ENCODE measurements around the gene SPG21.

SPG21 gene

DNA sequence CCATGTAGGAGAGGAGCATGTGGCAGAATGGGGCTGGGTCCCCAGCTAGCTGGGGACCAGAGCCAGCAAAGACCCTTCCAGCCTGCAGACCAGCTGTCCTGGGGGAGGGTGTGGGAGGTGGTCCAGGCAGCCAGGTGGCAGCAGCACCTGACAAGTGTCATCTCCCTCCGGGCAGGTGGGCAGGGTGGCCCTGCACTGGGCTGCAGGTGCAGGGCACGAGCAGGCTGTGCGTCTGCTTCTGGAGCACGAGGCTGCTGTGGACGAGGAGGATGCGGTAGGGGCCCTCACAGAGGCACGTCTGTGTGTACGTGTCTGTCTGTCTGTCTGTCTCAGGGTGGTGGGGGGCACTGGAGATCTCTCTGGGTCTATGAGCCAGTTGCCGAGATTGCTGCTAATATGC lies 72.5 kb downstream of the SPG21 start:
- TF ChIP-seq TAF1 (IDR thresholded peaks at IDR 0.05; ENCODE audit: borderline replicate concordance, insufficient read depth, low read length) (no peak), POLR2AphosphoS5 (IDR thresholded peaks at IDR 0.05; ENCODE audit: low read depth, low read length) (no peak), FOXP2 (optimal IDR thresholded peaks at IDR 0.05; ENCODE audit: borderline replicate concordance, extremely low read depth, extremely low read length, insufficient read depth) (no peak), REST (IDR thresholded peaks at IDR 0.05; ENCODE audit: insufficient read depth in 1 of 2, low read depth in 2 of 2, low read length in 2 of 2) (no peak), SIN3A (IDR thresholded peaks at IDR 0.05; ENCODE audit: borderline replicate concordance, insufficient read depth, low read length) (no peak)

- no peak for TF ChIP-seq POLR2AphosphoS5 (IDR thresholded peaks at IDR 0.05; ENCODE audit: low read depth, low read length)
- TF ChIP-seq FOXP2 (optimal IDR thresholded peaks at IDR 0.05; ENCODE audit: borderline replicate concordance, extremely low read depth, extremely low read length, insufficient read depth), result no peak
- no peak for TF ChIP-seq TAF1 (IDR thresholded peaks at IDR 0.05; ENCODE audit: borderline replicate concordance, insufficient read depth, low read length)
- no peak for TF ChIP-seq REST (IDR thresholded peaks at IDR 0.05; ENCODE audit: insufficient read depth in 1 of 2, low read depth in 2 of 2, low read length in 2 of 2)
- no peak for TF ChIP-seq SIN3A (IDR thresholded peaks at IDR 0.05; ENCODE audit: borderline replicate concordance, insufficient read depth, low read length)
These were observed 73.3 kb downstream of the SPG21 start for GRCh38 chr15:64916365-64916764.

GRCh38 chr15:64915518-64916227 lies 74.0 kb downstream of the SPG21 start:
- TF ChIP-seq TAF1 (IDR thresholded peaks at IDR 0.05; ENCODE audit: borderline replicate concordance, insufficient read depth, low read length) (no peak), FOXP2 (optimal IDR thresholded peaks at IDR 0.05; ENCODE audit: borderline replicate concordance, extremely low read depth, extremely low read length, insufficient read depth) (no peak), POLR2AphosphoS5 (IDR thresholded peaks at IDR 0.05; ENCODE audit: low read depth, low read length) (no peak), REST (IDR thresholded peaks at IDR 0.05; ENCODE audit: insufficient read depth in 1 of 2, low read depth in 2 of 2, low read length in 2 of 2) (no peak), SIN3A (IDR thresholded peaks at IDR 0.05; ENCODE audit: borderline replicate concordance, insufficient read depth, low read length) (no peak)

Data from PFSK-1 (cell line).